WTC11 (cell line): ENCODE data around the gene ASIP.

Experiments
- ATF2 ChIP-seq: sonication (generic); formaldehyde crosslinking; IDR thresholded peaks from 2 replicates; pipeline ENCODE4 v1.8.1; 2022; ENCODE audit warnings: low read depth, missing genetic modification reagents, borderline replicate concordance
- ATF6 ChIP-seq: sonication (generic); formaldehyde crosslinking; IDR thresholded peaks from 2 replicates; pipeline ENCODE4 v1.8.1; 2023; ENCODE audit warnings: mild to moderate bottlenecking, missing genetic modification reagents
- CTCF ChIP-seq: fragments of 200-600 bp; IDR thresholded peaks from 2 replicates; pipeline ENCODE4 v1.8.0; 2022; ENCODE audit warnings: antibody characterized with exemption
- ESRRA ChIP-seq: sonication (generic); formaldehyde crosslinking; IDR thresholded peaks from 2 replicates; pipeline ENCODE4 v1.8.1; 2022; ENCODE audit warnings: mild to moderate bottlenecking, missing genetic modification reagents, borderline replicate concordance

- TF ChIP-seq CTCF (no peak), ATF6 (CRISPR knock-in tag) (no peak), ATF2 (CRISPR knock-in tag) (no peak), ESRRA (CRISPR knock-in tag) (no peak)
Measured at GRCh38 chr20:34295284-34295683, 54.1 kb downstream of the ASIP start.
